ENCODE data around the gene CHTF8.
"Not testable (repeated sequence)": the region's sequence is repeated elsewhere in the genome, so short reads cannot be mapped to it uniquely, and the experiment has no call there.

Gene CHTF8

GRCh38 chr16:69132424-69133252, at the start of gene CHTF8, which contains the start of gene UTP4:
Gene CHTF8, minus strand, starts transcription at chr16:69132588. Its CDS starts 11,130 bp downstream, at chr16:69121458.
Gene UTP4, plus strand, starts transcription at chr16:69132649. Its CDS starts 811 bp downstream, at chr16:69133460.
- DNase-seq (ENCODE audit: low read depth, low spot score), result peak; percentile 39

- DNase-seq (ENCODE audit: low read depth, low spot score), result no peak
Observed at GRCh38 chr16:69180011-69180338, 47.6 kb upstream of the CHTF8 start.

- no peak for DNase-seq (ENCODE audit: low read depth, low spot score)
Observed at GRCh38 chr16:69179328-69180010, 47.1 kb upstream of the CHTF8 start.

GRCh38 chr16:69176033-69176800, 43.8 kb upstream of the CHTF8 start:
- no peak for DNase-seq (ENCODE audit: low read depth, low spot score)

GRCh38 chr16:69171325-69172084, 39.1 kb upstream of the CHTF8 start:
- DNase-seq (ENCODE audit: low read depth, low spot score), result no peak

GRCh38 chr16:69169607-69170352, 37.4 kb upstream of the CHTF8 start:
- no peak for DNase-seq (ENCODE audit: low read depth, low spot score)

GRCh38 chr16:69169051-69169450, 36.7 kb upstream of the CHTF8 start:
- no peak for DNase-seq (ENCODE audit: low read depth, low spot score)

- no peak for DNase-seq (ENCODE audit: low read depth, low spot score)
Observed at GRCh38 chr16:69166946-69167930, 34.9 kb upstream of the CHTF8 start.

- DNase-seq (ENCODE audit: low read depth, low spot score), result no peak
Observed at GRCh38 chr16:69166221-69166833, 33.9 kb upstream of the CHTF8 start.

GRCh38 chr16:69165584-69165983, 33.2 kb upstream of the CHTF8 start:
- DNase-seq (ENCODE audit: low read depth, low spot score), result no peak

GRCh38 chr16:69160192-69160591, 27.8 kb upstream of the CHTF8 start:
- no peak for DNase-seq (ENCODE audit: low read depth, low spot score)

GRCh38 chr16:69157196-69157595, 24.8 kb upstream of the CHTF8 start:
- no peak for DNase-seq (ENCODE audit: low read depth, low spot score)

- peak; percentile 57 for DNase-seq (ENCODE audit: low read depth, low spot score)
Observed at GRCh38 chr16:69150146-69150865, 17.9 kb upstream of the CHTF8 start.

- not testable (repeated sequence) for DNase-seq (ENCODE audit: low read depth, low spot score)
Observed at GRCh38 chr16:69149621-69150020, 17.2 kb upstream of the CHTF8 start.

GRCh38 chr16:69145658-69146057, 13.3 kb upstream of the CHTF8 start:
- no peak for DNase-seq (ENCODE audit: low read depth, low spot score)

GRCh38 chr16:69143116-69143515, 10.7 kb upstream of the CHTF8 start:
- no peak for DNase-seq (ENCODE audit: low read depth, low spot score)

GRCh38 chr16:69141936-69142335, 9.5 kb upstream of the CHTF8 start:
- no peak for DNase-seq (ENCODE audit: low read depth, low spot score)

GRCh38 chr16:69141014-69141413, 8.6 kb upstream of the CHTF8 start:
- no peak for DNase-seq (ENCODE audit: low read depth, low spot score)
